GM23338 (cell line): Measurements from ENCODE around the gene CTNNA3.

Experiments
- CREB1 ChIP-seq: fragments of 250-450 bp; sonication (Bioruptor Pico); IDR thresholded peaks from 2 replicates; pipeline ENCODE4 v1.5.0; 2020; ENCODE audit warnings: low read depth, mild to moderate bottlenecking, moderate library complexity
- EZH2 ChIP-seq: fragments of 200-600 bp; sonication (generic); IDR thresholded peaks from one replicate; pipeline ENCODE4 v1.8.0; 2017; ENCODE audit warnings: antibody characterized with exemption, mild to moderate bottlenecking, low read depth; ENCODE audit not compliant: unreplicated experiment
- POLR2AphosphoS5 ChIP-seq: IDR thresholded peaks from 2 replicates; pipeline ENCODE4 v1.6.1; 2016; ENCODE audit warnings: antibody characterized with exemption, low read depth
- TF ChIP-seq, protein P1 (sequence below): IDR thresholded peaks from one replicate; pipeline ENCODE4 v1.6.1; 2018; ENCODE audit warnings: antibody characterized with exemption; ENCODE audit not compliant: unreplicated experiment
- TF ChIP-seq, protein P2 (sequence below), 2 experiments: fragments of 200-600 bp in 1 of 2; sonication (generic) in 1 of 2; conservative IDR thresholded peaks; 2 replicates each; pipeline versions ENCODE4 v1.5.1 to v1.6.1; 2016 to 2017; ENCODE audit warnings: antibody characterized with exemption in 2 of 2, low read depth in 2 of 2, mild to moderate bottlenecking in 2 of 2, moderate library complexity in 1 of 2

DNA sequence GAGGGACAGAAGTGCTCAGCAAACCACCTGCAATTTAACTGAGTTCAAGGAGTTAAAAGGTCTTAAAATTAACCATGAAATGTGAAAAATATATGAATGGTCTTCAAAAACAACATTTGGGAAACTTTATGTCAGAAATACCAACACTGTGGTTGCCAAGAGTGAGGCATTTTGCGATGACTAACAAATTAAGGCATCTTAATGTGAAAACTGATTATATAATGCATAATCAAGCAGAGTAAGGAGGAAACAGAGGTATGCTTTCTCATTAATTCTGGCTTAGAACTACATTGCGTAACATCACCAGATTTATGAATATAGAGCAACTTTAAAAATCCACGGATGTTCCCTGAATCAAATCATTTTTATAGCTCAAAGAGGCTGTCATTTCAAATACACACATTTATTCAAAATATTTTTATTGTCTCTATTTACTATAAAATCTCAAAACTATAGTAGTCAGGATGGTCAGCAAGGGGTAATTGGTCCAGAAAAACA lies 434.6 kb downstream of the CTNNA3 start:
- no peak for TF ChIP-seq CREB1 (CRISPR knock-in tag)
- TF ChIP-seq POLR2AphosphoS5 = no peak
- no peak for TF ChIP-seq EZH2
- TF ChIP-seq, protein P1, sequence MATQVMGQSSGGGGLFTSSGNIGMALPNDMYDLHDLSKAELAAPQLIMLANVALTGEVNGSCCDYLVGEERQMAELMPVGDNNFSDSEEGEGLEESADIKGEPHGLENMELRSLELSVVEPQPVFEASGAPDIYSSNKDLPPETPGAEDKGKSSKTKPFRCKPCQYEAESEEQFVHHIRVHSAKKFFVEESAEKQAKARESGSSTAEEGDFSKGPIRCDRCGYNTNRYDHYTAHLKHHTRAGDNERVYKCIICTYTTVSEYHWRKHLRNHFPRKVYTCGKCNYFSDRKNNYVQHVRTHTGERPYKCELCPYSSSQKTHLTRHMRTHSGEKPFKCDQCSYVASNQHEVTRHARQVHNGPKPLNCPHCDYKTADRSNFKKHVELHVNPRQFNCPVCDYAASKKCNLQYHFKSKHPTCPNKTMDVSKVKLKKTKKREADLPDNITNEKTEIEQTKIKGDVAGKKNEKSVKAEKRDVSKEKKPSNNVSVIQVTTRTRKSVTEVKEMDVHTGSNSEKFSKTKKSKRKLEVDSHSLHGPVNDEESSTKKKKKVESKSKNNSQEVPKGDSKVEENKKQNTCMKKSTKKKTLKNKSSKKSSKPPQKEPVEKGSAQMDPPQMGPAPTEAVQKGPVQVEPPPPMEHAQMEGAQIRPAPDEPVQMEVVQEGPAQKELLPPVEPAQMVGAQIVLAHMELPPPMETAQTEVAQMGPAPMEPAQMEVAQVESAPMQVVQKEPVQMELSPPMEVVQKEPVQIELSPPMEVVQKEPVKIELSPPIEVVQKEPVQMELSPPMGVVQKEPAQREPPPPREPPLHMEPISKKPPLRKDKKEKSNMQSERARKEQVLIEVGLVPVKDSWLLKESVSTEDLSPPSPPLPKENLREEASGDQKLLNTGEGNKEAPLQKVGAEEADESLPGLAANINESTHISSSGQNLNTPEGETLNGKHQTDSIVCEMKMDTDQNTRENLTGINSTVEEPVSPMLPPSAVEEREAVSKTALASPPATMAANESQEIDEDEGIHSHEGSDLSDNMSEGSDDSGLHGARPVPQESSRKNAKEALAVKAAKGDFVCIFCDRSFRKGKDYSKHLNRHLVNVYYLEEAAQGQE = no peak
- TF ChIP-seq, protein P2, sequence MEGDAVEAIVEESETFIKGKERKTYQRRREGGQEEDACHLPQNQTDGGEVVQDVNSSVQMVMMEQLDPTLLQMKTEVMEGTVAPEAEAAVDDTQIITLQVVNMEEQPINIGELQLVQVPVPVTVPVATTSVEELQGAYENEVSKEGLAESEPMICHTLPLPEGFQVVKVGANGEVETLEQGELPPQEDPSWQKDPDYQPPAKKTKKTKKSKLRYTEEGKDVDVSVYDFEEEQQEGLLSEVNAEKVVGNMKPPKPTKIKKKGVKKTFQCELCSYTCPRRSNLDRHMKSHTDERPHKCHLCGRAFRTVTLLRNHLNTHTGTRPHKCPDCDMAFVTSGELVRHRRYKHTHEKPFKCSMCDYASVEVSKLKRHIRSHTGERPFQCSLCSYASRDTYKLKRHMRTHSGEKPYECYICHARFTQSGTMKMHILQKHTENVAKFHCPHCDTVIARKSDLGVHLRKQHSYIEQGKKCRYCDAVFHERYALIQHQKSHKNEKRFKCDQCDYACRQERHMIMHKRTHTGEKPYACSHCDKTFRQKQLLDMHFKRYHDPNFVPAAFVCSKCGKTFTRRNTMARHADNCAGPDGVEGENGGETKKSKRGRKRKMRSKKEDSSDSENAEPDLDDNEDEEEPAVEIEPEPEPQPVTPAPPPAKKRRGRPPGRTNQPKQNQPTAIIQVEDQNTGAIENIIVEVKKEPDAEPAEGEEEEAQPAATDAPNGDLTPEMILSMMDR (conservative IDR thresholded peaks at IDR 0.05; ENCODE audit: low read depth in 2 of 2) = no peak
